TTC549 (cell line): ENCODE data around the gene AHI1.

Experiments used
- FAIRE-seq: peaks from 2 replicates; lab custom pipeline; 2012; peaks lifted over from hg19 to GRCh38; lab: Jason Lieb, UNC

The AHI1 gene

GRCh38 chr6:135325624-135326424, 171.7 kb downstream of the AHI1 start:
- no peak for FAIRE-seq

GRCh38 chr6:135324531-135324930, 173.0 kb downstream of the AHI1 start:
- FAIRE-seq = no peak

- FAIRE-seq = no peak
Observed at GRCh38 chr6:135323979-135324378, 173.6 kb downstream of the AHI1 start.

- FAIRE-seq = no peak
Observed at GRCh38 chr6:135323202-135323668, 174.3 kb downstream of the AHI1 start.

- FAIRE-seq = no peak
Observed at GRCh38 chr6:135322427-135323201, 174.9 kb downstream of the AHI1 start.

GRCh38 chr6:135320721-135321621, 176.6 kb downstream of the AHI1 start:
- FAIRE-seq = no peak

DNA sequence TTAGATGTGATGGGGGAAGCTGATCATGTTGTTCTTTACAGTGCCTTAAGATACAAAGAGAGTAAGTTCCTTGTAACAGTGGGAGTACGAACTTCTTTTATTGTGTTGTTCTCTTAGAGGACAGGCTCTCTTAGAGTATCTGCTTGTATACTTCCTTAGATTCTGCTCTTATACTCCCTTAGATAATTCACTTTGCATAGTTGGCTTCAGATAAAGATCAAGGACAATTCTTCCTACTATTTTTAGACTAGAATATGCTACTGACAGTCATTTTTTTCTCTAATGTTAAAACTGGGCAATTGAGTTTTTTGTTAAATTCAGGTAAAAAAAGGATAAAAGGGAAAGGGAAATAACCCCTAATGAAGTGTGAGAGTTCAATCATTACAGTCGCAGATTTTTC, 177.7 kb downstream of the AHI1 start:
- no peak for FAIRE-seq

- no peak for FAIRE-seq
Observed at GRCh38 chr6:135318738-135319469, 178.6 kb downstream of the AHI1 start.

DNA sequence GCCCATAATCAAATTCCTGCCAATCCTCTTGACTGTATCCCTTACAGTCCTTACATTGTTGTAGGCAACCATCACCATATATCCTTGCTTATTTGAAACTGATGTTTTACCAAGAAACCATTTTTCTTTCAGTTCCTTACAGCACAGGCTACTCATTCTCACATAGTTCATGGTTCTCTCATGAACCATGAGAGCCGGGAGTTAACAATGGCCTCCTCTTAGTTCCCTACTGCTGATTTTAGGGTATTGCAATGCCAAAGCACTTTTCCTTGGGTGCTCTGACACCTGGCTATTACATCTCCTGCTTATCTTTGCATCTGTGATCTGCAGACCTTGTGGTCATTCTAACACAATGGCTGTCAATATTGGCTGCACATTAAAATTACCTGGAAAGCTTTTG, 183.0 kb downstream of the AHI1 start:
- no peak for FAIRE-seq

- no peak for FAIRE-seq
Observed at GRCh38 chr6:135311446-135312200, 185.9 kb downstream of the AHI1 start.

DNA sequence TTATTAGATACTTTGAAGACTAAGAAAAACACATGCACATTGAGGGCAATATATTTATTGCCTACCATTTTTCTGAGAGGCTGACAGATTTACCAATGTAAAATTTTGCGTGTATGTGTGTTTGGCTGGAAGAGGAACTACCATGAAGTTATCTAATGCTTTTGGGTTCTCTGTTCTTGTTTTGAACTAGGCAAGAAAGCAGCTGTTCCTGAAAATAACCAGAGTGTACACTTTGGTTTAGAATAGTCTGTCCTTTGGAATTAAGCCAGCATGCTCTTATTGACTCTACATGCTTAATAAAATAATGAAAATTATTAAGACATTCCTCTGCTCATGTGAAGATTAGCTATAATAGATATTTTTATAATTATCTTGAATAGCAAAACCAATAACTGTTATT, 187.2 kb downstream of the AHI1 start:
- FAIRE-seq = no peak

DNA sequence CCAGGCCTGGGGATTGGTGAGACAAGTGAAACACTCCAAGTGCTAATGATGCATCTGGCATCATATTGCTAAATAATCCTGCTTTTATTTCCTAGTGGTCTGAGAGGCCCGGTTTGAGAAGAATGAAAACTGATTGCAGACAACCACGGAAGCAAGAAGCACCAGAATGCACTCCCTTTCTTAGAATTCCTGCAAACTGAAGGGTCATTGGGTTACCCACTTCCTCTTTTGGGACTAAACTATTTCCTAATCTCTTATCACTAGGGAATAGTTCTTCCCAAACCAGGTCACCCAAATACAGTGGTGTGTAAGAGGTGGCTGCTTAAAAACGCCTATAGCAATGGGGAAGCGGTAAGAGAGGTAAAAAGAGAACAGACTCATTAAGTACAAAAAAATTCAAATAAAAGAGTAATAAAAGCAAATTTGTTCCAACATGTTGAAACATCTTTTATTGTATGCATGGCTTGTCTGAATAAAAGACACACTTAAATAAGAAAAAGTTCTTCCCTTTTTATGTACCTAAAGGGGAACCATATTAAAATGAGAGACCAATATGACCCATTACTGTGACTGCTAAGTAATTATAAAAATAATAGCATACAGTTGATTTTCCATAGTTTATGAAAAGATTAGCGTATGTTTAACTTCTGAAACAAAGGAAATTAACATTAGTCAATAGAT, 190.7 kb downstream of the AHI1 start:
- FAIRE-seq = no peak

DNA sequence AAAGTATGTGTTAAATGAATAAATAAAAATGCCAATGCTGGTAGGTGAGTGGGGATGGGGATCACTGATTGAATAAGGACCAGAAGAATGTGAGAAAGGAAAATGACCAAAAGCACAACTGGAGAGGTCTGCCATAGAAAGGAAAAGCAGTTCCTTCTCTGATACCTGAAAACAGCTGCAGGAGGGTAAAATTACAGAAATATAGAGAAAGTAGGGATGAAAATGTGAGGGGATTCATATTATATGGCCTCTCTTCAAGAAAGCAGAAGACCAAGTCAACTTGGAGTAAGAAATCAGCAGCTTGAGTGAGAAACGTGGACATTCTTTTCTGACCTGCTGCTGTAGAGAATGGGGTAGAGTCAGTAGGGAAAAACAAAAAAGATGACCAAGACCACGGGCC, 191.4 kb downstream of the AHI1 start:
- FAIRE-seq = no peak

DNA sequence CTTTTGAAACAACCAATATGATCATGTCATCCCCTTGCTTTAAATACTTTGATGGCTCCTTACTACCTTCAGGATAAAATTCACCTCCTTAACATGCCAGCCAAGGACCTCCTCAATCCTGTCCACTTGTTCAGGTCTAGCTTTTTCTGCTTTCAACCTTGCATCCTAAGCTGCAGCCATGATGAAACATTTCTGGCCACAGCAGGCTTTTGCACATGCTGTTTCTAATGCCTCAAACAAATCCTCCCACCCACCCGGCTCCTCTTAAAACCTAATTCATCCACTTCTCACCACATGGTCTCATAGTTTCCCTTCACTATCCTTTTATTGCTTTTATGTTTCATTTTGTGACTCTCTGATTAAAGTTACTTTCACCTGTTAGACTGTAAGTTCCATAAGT, 191.9 kb downstream of the AHI1 start:
- no peak for FAIRE-seq

- FAIRE-seq = no peak
Observed at GRCh38 chr6:135304883-135305282, 192.7 kb downstream of the AHI1 start.

- peak; percentile 31 for FAIRE-seq
Observed at GRCh38 chr6:135301304-135301703, 196.2 kb downstream of the AHI1 start.

DNA sequence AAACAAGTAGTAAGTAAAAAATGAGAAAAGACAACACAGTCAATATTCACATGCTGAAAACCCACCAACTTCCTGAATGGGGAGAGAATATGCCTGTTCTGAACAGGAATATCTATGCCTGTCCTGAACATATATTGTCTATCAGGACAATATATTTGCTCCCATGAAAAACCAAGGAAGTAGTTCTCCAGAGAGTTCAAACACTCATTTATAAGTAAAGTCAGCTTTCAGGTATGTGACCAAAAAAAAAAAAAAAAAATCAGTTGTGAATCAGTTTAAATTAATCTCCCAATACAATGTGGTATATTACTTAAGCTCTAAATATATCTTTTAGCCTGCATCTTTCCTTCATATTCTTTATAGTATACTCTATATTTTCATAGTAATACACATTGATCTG, 197.0 kb downstream of the AHI1 start:
- FAIRE-seq = no peak

DNA sequence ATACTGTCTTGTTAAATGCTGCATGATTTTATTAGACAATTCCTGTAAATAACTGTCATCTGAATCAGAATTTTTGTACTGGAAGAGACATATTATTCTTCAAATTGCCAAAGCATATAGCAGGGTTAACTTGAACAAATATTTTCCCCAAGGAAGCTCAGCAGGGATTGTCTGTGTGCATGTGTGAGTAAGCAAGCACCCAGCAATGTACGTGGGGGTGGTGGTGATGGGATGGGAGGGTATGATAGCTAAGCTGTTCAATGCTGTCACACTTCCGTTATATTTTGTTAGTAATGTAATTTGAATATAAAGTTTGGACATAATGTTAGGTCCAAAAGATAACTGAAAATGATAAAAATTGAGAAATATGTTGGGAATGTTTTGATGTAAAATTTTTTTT, 198.3 kb downstream of the AHI1 start:
- no peak for FAIRE-seq

DNA sequence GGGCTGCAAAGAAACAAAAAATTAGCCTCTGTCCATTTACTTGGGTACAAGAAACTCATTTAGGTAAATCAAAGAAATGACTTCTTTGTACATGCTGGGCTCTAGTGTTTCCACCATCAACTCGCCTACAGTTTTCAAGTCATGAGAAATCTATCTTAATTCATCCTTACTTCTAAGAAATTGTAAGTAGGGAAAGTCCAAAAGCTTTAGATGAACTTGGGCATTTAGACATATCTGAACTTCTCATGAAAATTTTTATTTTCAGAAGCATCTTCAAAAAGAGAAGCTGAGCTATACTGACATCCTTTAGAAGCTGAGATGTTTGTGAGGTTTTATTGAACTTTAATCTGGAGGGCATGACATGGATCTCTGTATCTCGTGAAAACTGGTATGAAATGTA, 199.1 kb downstream of the AHI1 start:
- FAIRE-seq = no peak

DNA sequence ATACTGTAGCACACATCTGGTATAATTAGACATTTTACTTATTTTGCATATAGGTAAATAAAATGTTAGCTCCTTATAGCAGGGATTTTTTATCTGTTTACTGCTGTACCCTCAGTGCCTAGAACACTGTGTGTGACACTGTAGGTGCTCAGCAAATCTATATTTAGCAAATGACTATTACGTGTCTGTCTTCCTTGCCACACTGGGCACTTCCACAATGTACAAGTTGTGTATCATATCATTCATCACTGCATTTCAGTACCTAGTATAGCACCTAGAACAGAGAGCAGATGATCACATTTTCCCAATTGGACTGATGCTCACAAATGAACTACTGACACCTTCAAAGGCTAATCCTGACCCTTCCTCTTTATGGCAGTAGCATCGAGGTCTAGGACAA, 200.8 kb downstream of the AHI1 start:
- no peak for FAIRE-seq

DNA sequence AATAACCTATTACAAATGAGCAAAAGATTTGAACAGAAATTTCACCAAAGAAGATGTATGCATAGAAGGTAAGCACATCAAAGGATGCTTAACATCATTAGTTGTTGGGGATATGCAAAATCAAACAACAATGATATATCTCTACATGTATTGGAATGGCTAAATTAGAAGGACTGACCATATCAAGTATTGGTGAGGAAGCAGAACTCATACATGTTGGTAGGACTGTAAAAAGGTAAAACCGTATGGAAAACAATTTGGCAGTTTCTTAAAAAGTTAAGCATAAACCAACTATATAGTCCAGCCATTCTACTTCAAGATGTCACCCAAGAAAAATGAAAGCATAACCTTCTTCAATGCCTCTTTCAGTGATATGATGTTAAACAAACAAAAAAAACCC, 202.5 kb downstream of the AHI1 start:
- no peak for FAIRE-seq
